Effector CD8-positive, alpha-beta T cell (primary cell): Measurements from ENCODE around the gene MEGF11.

Source experiments
- DNase-seq: peaks from one replicate; lab custom pipeline; 2025; lab: John Stamatoyannopoulos, UW

The MEGF11 gene

DNA sequence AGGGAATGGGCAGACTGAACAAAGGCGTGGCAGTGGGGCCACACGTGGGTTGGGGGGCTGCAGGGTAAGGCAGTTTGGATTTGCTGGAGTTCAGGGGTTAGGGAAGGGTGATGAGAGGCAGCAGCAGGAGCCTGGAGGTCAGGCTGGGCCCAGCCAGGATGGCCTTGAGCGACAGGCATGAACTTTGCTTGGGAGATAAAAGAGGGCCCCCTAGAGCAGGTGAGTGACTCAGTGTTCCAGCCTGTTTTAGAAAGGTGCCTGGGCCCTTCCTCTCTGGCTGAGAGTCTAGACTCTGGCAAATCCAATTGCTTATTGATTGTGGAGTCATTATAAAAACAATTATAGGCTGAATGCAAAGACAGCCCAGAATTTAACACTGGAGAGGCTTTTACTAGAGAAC, 309.1 kb downstream of the MEGF11 start:
- DNase-seq = no peak

DNA sequence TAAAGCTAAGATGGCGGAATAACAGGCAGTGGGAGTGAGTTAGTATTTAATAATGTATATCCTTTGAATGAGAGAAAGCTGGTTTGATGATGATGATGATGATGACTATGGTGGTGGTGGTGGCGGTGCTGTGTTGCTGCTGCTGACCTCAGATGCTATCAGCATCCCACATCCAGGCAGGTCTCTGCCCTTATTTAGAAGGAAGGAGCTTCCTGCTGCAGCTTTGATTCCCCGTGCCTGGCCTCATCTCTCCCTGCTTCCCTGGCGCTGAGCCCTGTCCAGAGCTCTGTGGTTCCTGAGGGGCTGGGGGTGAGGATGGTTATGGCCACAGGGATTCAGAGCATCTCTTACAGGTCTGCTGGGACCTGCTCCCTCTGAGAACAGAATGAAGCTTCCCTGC, 311.1 kb downstream of the MEGF11 start:
- no peak for DNase-seq

GRCh38 chr15:65940618-65940909, 313.0 kb downstream of the MEGF11 start:
- DNase-seq = no peak

DNA sequence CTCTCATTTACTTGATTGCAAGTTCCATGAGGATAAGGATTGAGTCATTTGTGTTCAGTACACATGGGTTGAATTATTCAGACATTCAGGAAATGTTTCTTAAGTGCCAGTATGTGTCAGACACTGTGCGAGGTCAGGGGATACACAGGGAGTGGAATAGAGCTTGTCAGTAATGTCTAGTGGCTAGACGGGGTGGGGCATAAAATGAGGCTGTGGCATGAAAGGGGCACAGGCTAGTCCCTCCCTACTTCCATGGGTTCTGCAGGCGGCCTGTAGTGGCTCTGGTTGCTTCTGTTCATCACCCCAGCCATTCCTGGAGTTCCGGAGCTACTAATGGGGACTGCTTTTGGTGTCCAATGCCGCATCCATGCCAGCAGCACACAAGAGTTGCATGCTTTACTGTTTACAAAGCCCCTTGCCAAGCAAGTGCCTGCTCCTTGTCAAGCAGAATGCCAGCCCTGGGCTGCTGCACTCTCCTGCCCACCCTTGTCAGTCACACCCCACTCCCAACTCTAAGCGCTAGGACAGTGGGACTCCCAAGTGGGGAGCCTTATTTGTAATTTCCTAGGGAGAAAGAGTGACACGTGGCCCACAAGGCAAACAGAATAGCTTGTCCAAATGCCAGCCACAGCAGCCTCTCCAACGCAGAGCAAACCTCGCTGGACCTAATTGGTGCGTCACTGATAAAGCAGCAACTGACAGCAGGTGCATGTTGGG, 313.5 kb downstream of the MEGF11 start:
- DNase-seq = no peak

DNA sequence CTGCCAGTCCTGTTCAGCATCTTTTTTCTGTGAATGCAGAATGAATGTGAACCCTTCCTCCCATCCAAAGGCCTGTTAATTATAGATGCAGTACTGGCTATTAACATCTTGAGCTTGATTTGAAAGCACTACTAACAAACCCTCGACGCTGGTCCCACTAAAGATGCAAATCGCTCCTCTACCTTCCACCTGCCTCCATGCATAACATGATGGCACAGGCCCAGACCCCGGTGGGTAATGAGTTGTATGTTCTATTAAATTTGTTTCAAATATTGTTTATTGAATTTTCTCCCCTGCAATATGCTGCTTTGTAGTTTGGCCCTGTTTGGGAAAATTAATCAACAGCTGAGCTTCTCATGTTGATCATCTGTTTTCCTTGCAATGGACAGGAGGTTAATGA, 314.9 kb downstream of the MEGF11 start:
- no peak for DNase-seq

DNA sequence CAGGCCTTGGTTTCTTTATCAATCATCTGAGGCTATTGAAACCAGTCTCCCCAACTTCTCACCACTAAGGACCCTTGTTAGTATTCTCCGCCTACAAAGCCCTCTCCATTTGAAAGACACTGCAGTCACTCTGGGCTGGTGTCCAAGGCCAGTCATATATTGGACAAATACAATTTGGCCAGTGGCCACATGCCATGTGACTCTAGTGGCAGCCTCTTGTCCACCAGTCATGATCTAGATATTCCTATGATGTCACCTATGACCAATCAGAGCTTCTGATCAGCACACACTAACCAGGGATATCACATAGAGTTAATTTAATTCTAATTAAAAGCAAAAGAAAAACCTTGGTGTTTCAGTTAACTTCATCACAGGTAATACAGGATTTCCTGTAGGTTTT, 316.1 kb downstream of the MEGF11 start:
- no peak for DNase-seq

DNA sequence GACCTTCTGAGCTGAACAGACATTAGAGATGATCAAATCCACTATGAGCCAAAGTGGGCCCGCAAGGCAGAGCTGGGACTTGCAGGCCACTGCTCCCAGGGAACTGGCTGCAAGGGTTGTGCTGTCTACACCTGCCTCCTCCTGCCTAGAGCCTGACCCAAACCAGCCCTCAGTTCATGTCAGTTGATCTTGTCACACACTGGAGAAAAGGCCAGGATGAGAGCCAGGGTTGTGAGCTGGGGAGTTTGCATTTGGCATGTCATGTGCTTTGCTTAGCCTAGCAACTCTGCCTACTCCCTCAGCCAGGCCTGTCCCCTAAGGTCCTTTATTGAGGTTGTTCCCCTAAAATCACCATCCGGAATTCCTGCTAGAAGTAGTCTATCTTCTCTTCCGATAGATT, 316.5 kb downstream of the MEGF11 start:
- DNase-seq = no peak

DNA sequence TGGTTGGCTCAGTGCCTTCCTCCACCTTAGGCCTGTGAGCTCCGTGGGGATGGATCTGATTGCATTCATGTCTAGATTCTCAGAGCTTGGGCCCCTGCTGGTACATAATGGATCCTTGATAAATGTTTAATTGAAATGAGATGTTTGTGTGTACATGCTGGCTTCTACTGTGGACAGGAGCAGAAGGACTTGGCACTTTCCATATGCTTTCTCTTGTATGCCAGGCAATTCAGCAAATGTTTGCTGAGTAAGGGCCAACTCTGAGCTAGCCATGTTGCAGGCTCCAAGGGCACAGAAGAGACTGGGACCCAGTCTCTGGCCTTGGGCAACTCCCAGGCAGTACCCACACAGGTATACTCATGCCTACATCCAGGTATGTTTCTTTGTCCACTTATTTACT, 317.3 kb downstream of the MEGF11 start:
- DNase-seq = no peak

- DNase-seq = no peak
Measured at GRCh38 chr15:65935391-65935790, 318.2 kb downstream of the MEGF11 start.

- DNase-seq = no peak
Measured at GRCh38 chr15:65931221-65931620, 322.3 kb downstream of the MEGF11 start.

DNA sequence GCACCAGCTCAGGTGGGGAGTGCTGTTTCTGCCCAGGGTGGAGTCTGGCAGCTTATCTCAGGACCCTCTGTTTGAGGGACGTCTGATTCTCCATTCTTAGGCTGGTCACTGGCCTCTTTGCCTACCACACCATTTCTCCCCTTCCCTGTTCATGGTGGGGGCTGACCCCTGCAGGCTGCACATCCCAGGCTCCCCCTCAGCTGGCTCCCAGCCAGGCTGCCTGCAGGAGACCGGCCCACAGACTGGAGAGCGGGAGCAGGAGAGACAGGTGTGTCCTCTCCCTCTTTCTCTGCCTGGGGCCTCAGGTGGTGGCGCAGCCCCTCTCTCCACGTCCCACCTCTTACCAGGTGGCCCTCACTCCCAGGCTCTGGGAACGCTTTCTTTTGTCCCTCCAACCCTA, 323.4 kb downstream of the MEGF11 start:
- DNase-seq = no peak

DNA sequence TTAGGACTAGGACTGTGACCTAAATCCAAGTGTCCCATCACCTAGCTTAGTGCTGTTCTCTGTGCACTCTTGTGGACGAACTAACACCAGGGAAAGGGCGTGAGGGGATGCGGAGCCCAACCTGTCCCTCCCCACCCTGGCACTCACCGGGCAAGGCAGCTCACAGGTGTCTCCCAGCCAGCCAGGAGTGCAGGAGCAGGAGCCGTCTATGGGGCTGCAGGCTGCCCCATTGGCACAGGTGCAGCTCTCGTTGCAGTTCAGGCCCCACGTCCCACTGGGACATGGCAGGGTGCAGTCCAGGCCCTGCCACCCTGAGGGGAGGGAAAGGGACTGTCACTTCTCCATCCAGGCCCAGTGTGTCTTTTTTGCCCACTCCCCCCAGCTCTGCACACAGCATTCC, 324.0 kb downstream of the MEGF11 start:
- DNase-seq = no peak

GRCh38 chr15:65927545-65927944, 326.0 kb downstream of the MEGF11 start:
- DNase-seq = no peak

GRCh38 chr15:65926899-65927298, 326.7 kb downstream of the MEGF11 start:
- no peak for DNase-seq

GRCh38 chr15:65926459-65926858, 327.1 kb downstream of the MEGF11 start:
- DNase-seq = no peak

DNA sequence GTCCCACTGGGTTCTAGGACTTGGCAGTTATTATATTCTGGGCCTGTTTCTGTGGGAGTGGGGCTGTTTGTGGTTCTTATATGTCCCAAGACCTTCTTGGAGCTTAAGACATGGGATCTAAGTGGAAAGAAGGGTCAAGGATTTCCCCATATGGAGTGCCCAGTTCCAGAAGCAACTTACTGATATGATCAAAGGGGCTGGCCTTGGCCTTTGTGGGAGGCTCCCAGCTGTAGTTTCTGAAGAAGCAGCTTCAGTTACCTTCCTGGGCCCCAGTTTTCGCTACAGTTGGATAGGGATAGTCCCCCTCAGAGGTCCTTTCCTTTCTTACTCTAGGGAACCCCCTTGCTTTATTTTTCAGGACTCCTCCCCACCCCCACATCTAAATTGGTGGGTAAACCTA, 328.2 kb downstream of the MEGF11 start:
- no peak for DNase-seq

DNA sequence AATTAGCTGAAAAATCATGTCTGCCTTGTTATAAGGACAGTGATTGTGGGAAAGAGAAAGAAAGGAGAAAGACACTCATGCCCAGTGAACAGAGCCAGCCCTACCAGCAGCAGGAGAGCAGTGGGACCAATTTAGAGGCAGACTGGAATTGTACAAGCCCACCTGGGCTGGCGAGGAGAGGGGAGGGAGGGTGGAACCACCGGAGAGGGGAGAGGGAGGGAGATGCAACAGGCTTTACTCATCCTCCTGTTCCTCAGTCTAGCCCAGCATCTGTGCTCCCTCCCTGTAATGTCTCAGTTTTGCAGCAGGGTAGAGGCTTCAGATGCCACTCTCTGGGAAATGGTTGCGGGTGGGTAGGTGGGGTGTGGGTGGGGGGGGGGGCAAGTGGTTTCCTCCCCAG, 329.5 kb downstream of the MEGF11 start:
- DNase-seq = no peak

- no peak for DNase-seq
Measured at GRCh38 chr15:65923264-65923663, 330.3 kb downstream of the MEGF11 start.

- no peak for DNase-seq
Measured at GRCh38 chr15:65922621-65923020, 330.9 kb downstream of the MEGF11 start.

- DNase-seq = no peak
Measured at GRCh38 chr15:65921780-65922179, 331.8 kb downstream of the MEGF11 start.

- DNase-seq = no peak
Measured at GRCh38 chr15:65920825-65921309, 332.7 kb downstream of the MEGF11 start.

DNA sequence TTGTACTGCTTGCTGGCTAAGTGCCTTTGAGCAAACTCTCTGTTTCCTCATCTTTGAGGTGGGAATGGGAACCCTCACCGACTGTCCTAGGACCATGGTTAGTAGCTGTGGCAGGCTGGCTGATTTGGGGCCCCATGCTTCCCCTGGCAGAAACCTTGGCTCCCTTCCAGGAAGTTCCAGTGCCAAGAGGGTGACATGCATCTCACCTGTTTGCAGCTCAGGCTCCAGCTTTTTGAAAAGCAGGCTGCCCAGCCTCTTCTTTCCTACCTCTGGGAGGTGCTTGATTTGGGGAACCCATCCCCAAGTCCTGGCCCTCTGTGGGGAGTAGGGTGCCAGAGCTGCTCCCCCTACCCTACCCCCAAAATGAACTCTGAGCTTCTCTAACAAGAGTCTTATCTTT, 333.4 kb downstream of the MEGF11 start:
- DNase-seq = no peak

GRCh38 chr15:65919353-65919752, 334.2 kb downstream of the MEGF11 start:
- DNase-seq = no peak

DNA sequence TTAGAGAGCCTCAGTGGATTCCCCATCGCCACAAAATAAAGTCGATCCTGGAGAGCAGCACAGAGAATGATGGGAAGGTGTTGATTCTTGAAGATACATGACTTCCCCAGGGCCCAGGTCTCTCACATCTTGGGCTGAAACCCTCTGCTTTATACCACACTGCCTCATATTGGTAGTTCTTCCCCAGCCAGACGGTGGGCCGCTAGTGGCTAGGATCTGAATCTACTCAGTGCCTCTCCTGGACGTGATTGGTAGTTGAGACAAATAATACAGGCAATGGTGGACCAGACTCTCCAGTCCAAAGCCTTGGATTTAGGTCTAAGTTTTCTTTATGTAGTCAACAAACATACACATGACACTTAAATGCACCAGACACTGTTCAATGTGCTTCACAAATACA, 334.6 kb downstream of the MEGF11 start:
- no peak for DNase-seq
